ENCODE data around the gene ST8SIA2. TPM values are rescaled to one million over a fixed set of nuclear protein-coding genes. Genes with fewer than 3 reads are reported as not detected.

ST8SIA2 gene, protein sequence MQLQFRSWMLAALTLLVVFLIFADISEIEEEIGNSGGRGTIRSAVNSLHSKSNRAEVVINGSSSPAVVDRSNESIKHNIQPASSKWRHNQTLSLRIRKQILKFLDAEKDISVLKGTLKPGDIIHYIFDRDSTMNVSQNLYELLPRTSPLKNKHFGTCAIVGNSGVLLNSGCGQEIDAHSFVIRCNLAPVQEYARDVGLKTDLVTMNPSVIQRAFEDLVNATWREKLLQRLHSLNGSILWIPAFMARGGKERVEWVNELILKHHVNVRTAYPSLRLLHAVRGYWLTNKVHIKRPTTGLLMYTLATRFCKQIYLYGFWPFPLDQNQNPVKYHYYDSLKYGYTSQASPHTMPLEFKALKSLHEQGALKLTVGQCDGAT
- under 0.01 TPM in 1 of 2 replicates, not detected in the other for total RNA-seq

DNA sequence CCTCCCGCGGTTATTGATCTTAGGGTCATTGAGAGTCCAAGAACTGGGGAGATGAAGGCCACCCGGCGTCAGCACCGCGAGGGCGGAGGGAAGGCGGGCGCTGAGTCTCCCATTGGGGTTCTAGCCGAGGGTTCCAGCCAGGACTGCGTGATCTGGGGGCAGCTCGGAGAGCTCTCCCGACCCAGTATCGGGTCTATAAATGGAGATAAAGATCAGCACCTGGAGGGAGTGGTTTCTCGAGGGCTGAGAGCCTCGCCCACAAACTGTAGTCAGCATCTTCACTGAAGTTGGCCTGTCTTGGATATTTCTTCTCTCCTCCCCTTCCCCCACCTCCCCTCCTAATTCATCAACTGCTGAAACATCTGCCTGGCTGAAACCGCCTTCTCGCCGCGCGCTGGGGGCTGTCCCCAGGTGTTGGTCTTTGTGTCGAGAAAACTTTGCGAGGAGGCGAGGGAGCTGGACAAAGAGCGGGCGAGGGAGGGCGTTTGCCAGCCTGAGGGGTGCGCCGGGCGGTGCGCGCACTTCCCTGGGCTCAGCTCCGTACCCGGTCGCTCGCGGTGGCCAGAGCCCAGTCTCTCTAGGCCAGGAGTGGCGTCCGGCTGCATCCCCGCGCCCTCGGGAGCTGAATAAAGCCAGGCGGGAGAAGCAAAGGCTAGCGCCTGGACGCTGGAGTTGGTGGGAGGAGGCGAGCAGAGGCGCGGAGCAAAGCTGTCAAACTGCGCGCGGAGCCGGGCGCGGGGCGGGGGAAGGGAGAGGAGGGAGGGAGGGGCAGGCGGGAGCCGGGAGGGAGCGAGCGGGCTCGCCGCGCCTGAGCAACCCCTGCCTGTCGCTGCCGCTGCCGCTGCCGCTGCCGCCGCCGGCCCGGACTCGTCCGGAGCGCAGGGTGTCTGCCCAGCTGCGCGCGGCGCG lies at the start of gene ST8SIA2:
Gene ST8SIA2, plus strand, starts transcription at position 811 of the 909 bp plus-strand sequence. CDS start 184 bp downstream, outside the sequence.

Measured in epithelial cell of alveolus of lung (primary cell).